ENCODE results near the gene CCR3. TPM values are rescaled to one million over a fixed set of nuclear protein-coding genes. Genes with fewer than 3 reads are reported as not detected.
"Not testable (repeated sequence)": the region's sequence is repeated elsewhere in the genome, so short reads cannot be mapped to it uniquely, and the experiment has no call there.

Gene CCR3
- total RNA-seq (2014; rRNA removed; shearing (Covaris generic)) = not detected in 2 replicates

DNA sequence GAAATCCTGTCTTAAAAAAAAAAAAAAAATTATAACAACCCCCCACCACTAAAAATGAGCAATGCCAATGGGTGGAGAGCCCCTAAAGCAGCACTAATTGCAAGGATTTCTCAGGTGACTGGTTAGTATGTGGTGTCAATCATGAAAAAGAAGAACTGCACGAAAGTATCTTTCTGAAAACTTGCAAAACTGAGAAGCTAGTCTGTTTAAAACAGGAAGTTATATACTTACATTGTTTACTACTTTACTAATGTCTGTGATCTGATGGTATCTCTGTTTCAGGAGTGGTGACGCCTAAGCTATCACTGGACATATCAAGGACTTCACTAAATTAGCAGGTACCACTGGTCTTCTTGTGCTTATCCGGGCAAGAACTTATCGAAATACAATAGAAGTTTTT is at the start of gene CCR3:
Gene CCR3, plus strand, starts transcription at position 341 of the 400 bp plus-strand sequence. CDS start 22,699 bp downstream, outside the sequence.
- Histone ChIP-seq H3K9me3 (replicated peaks) (no peaks in the 10 kb centered on the region; the same call in 1 of the 2 replicates), H3K27ac (no peak within 1 kb of the TSS)

GRCh38 chr3:46192939-46193338 is 49.3 kb upstream of the CCR3 start:
- Histone ChIP-seq H3K27me3 (no peaks in the 10 kb centered on the region), H3K27ac (no peak overlapping the region), H3K4me1 (no peaks in the 10 kb centered on the region), H3K9me3 (replicated peaks) (no peaks in the 10 kb centered on the region), H3K36me3 (no peaks in the 10 kb centered on the region), H3K4me3 (no peak overlapping the region)
- DNase-seq = no peak

More for the DNA sequence above, at the start of gene CCR3:
- Histone ChIP-seq H3K36me3 (no peaks in the 10 kb centered on the region), H3K4me3 (no peak within 1 kb of the TSS), H3K27me3 (peaks cover 1% of the 10 kb centered on the region; the same call in 1 of the 2 replicates), H3K4me1 (no peaks in the 10 kb centered on the region)
- DNase-seq = no peak

GRCh38 chr3:46193436-46193835 is 48.8 kb upstream of the CCR3 start:
- H3K4me3 ChIP-seq = no peak overlapping the region
- no peak for DNase-seq
- no peaks in the 10 kb centered on the region for H3K9me3 ChIP-seq (replicated peaks)
- no peaks in the 10 kb centered on the region for H3K4me1 ChIP-seq
- H3K27ac ChIP-seq = no peak overlapping the region
- no peaks in the 10 kb centered on the region for H3K36me3 ChIP-seq
- H3K27me3 ChIP-seq = no peaks in the 10 kb centered on the region

DNA sequence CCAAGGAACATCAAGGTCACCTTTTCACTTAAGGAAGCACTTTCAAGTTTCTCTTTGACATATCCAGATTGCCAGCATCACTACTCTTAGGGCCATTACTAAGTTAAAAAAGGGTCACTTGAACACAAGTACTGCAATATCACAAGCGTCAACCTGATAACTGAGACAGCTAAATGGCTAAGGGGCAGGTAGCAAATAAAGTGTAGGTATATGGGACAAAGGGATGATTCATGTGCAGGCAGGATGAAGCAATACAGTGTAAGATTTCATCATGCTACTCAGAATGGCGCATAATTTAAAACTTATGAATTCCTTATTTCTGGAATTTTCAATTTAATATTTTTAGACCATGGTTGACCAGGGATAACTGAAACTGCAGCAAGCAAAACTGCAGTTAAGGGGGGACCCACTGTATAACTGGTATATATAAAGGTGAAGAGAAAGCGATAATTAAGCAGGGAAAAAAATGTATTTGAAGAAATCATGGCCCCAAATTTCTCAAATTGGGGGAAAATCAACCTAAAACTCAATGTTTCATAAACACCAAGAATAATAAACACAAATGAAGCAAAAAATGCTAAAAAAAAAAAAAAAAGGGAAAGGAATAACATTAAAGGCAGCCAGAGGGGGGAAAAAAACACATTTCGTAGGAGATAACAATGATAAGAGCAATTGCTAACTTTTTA is 47.2 kb upstream of the CCR3 start:
- no peaks in the 10 kb centered on the region for H3K4me1 ChIP-seq

GRCh38 chr3:46196261-46196957 is 45.9 kb upstream of the CCR3 start:
- H3K36me3 ChIP-seq = no peaks in the 10 kb centered on the region
- no peaks in the 10 kb centered on the region for H3K4me1 ChIP-seq
- no peaks in the 10 kb centered on the region for H3K9me3 ChIP-seq (replicated peaks)
- H3K27ac ChIP-seq = no peak overlapping the region
- no peaks in the 10 kb centered on the region for H3K27me3 ChIP-seq
- H3K4me3 ChIP-seq = no peak overlapping the region
- no peak for DNase-seq

More for the DNA sequence above, 47.2 kb upstream of the CCR3 start:
- Histone ChIP-seq H3K9me3 (replicated peaks) (no peaks in the 10 kb centered on the region), H3K36me3 (no peaks in the 10 kb centered on the region), H3K27ac (no peak overlapping the region), H3K4me3 (no peak overlapping the region), H3K27me3 (no peaks in the 10 kb centered on the region)
- DNase-seq = no peak

DNA sequence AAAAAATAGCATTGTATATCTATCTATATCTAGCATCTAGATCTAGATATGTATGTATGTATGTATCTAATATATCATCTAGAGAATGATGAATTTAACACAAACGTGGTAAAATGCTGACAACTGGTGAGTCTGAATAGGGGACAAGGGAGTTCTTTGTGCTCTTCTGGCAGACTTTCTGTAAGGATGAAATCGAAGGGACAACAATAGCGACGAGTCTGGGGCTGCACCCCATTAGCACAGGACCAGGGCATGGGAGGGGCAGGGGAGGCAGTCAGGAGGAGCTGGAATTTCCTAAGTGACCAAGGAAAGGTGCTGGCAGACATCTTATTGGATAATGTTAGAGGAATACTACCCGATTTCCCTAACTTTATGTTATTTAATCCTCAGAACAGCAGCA is 42.0 kb upstream of the CCR3 start:
- H3K27ac ChIP-seq = no peak overlapping the region
- H3K4me1 ChIP-seq = no peaks in the 10 kb centered on the region
- no peaks in the 10 kb centered on the region for H3K9me3 ChIP-seq (replicated peaks)
- no peak overlapping the region for H3K4me3 ChIP-seq
- H3K36me3 ChIP-seq = no peaks in the 10 kb centered on the region
- DNase-seq = no peak
- no peaks in the 10 kb centered on the region for H3K27me3 ChIP-seq

GRCh38 chr3:46200790-46201189 is 41.5 kb upstream of the CCR3 start:
- Histone ChIP-seq H3K4me3 (no peak overlapping the region), H3K4me1 (no peaks in the 10 kb centered on the region), H3K27me3 (no peaks in the 10 kb centered on the region), H3K36me3 (no peaks in the 10 kb centered on the region), H3K27ac (no peak overlapping the region), H3K9me3 (replicated peaks) (no peaks in the 10 kb centered on the region)
- DNase-seq = no peak

- no peak for DNase-seq
- Histone ChIP-seq H3K36me3 (no peaks in the 10 kb centered on the region), H3K4me3 (no peak overlapping the region), H3K27ac (no peak overlapping the region), H3K9me3 (replicated peaks) (no peaks in the 10 kb centered on the region), H3K4me1 (no peaks in the 10 kb centered on the region), H3K27me3 (no peaks in the 10 kb centered on the region)
These were observed 39.7 kb upstream of the CCR3 start for GRCh38 chr3:46202535-46202934.

DNA sequence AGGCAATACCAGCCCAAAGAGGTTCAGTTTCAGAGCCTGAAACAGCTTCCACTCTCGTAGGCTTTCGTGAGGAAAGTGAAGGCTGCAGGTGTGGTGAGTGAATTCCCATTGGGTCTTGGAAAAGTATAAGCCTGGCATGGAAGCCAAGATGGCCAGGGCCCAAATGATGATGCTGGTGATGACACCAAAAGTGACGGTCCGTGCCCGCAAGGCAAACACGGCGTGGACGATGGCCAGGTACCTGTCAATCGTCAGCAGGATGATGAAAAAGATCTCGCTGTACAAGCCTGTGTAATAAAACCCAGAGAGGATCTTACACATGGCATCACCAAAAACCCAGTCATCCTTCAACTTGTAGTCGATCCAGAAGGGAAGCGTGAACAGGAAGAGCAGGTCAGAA is 38.6 kb upstream of the CCR3 start:
- DNase-seq = no peak
- Histone ChIP-seq H3K4me1 (no peaks in the 10 kb centered on the region), H3K27me3 (no peaks in the 10 kb centered on the region), H3K36me3 (no peaks in the 10 kb centered on the region), H3K9me3 (replicated peaks) (no peaks in the 10 kb centered on the region), H3K27ac (no peak overlapping the region), H3K4me3 (no peak overlapping the region)

- Histone ChIP-seq H3K27ac (no peak overlapping the region), H3K36me3 (no peaks in the 10 kb centered on the region), H3K4me1 (no peaks in the 10 kb centered on the region), H3K27me3 (no peaks in the 10 kb centered on the region), H3K4me3 (no peak overlapping the region), H3K9me3 (replicated peaks) (no peaks in the 10 kb centered on the region)
- DNase-seq = no peak
These were observed 36.8 kb upstream of the CCR3 start for GRCh38 chr3:46205286-46205960.

DNA sequence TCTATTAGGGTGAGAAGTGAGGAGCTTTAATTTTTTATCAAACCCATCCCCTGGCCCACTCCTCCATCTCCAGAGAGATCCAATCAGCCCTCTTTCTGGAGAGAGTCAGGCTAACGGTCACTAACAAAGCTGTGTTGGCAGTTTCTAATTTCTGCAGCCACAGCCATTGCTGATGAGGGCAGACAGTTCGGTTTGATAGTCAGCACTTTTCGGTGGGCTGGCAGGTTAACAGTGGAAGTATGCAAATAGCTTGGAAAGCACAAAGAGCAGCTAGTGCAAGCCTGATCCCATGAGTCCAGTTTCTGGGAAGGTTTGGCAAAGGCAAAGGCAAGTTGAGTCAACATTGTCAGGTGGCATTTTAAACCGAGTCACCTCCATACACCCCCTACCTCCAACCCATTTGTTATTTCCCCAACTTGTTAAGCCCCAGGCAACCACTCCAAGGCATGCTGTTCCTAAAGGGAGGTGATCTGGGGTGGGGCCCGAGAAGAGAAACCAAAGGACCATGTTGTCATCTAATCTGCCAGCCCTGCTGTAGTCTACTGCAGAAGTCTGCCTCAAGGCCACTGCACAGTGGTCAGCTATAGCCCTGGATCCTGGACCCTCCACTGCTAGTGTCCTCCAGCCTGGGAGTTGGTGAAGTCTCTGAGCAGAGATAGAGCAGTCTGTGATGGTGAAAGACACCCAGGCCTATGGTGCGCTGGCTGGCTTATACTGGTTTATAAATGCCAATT is 35.8 kb upstream of the CCR3 start:
- DNase-seq = no peak
- Histone ChIP-seq H3K27me3 (no peaks in the 10 kb centered on the region), H3K4me3 (no peak overlapping the region), H3K36me3 (no peaks in the 10 kb centered on the region), H3K9me3 (replicated peaks) (no peaks in the 10 kb centered on the region), H3K27ac (no peak overlapping the region), H3K4me1 (no peaks in the 10 kb centered on the region)

GRCh38 chr3:46207514-46207913 is 34.7 kb upstream of the CCR3 start:
- not testable (repeated sequence) for H3K27ac ChIP-seq, H3K4me3 ChIP-seq

DNA sequence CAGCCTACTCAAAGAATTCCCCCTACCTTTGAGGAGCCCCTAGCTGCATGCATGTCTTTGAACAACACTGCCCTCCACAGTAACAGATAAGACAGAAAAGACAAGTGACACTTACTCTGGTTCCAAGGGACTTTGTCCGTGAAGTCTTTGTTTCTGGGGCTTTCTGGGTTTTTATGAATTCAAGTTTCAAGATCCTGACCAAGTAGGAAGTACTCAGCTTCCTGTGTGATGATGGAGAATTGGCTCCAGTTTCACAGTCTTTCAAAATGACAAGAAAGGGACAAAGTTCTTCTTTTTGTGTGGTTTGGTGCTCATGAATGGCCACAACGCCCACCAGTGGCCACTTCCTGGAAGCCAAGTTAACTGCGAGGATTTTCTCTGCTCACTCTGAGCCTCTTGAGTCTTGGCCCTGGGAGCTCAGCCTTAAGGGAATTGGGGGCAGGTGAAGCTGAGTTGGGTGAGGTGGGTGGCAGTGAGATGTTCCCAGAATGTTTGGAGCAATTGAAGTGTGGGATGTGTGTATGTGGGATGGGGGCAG is 34.0 kb upstream of the CCR3 start, which contains the start of gene CCR1:
Gene CCR1, minus strand, starts transcription at position 147 of the 538 bp plus-strand sequence. CDS start 4,000 bp downstream, outside the sequence.
- Histone ChIP-seq H3K36me3 (no peaks in the 10 kb centered on the region), H3K27ac (no peak within 1 kb of the TSS), H3K27me3 (no peaks in the 10 kb centered on the region), H3K4me3 (no peak within 1 kb of the TSS), H3K9me3 (replicated peaks) (no peaks in the 10 kb centered on the region), H3K4me1 (no peaks in the 10 kb centered on the region)
- DNase-seq = peak in 1 of 2 experiments; percentile 7

More at GRCh38 chr3:46207514-46207913, 34.7 kb upstream of the CCR3 start:
- not testable (repeated sequence) for H3K4me1 ChIP-seq; DNase-seq; H3K27me3 ChIP-seq; H3K36me3 ChIP-seq; H3K9me3 ChIP-seq (replicated peaks)

DNA sequence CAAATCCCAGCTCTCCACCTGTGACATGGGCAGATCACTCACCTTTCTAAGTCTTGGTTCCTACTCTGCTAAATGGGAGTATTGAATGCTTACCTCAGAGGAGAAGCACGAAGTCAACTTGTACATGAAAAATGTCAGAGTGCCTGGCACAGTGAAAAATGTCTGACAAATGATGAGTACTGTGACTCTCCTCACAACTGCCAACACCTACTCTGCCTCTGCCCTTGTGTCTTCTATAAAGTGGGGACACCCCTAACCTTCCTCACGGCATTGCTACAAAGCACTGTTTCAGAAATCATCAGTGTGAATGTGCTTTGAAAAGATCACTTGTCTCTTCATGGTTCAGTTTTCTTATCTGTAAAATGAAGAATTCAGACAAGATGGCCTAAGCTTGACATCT is 33.2 kb upstream of the CCR3 start:
- no peak for DNase-seq
- no peaks in the 10 kb centered on the region for H3K9me3 ChIP-seq (replicated peaks)
- no peaks in the 10 kb centered on the region for H3K4me1 ChIP-seq
- H3K36me3 ChIP-seq = no peaks in the 10 kb centered on the region
- H3K4me3 ChIP-seq = no peak overlapping the region
- no peak overlapping the region for H3K27ac ChIP-seq
- no peaks in the 10 kb centered on the region for H3K27me3 ChIP-seq
